ENCODE measurements around the gene ALDH1B1.

ALDH1B1 gene

DNA sequence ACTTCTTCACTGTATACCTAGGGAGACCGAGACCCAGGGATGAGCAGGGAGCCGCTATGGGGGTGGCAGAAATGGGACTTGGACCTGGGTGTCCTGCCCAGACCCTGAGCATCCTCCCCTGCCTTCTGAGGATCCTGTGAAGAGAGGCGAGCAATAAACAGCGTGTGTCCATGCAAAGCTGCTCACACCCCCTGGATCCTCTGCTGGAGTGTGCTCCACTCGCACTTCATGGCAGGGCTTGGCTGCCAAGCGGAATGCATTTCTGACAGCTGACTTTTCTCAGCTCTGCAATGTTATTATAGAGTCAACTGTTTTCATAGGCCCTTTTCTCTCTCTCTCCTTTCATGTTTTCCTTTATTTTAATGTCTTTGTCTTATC, 31.0 kb upstream of the ALDH1B1 start:
- TF ChIP-seq, protein P1, sequence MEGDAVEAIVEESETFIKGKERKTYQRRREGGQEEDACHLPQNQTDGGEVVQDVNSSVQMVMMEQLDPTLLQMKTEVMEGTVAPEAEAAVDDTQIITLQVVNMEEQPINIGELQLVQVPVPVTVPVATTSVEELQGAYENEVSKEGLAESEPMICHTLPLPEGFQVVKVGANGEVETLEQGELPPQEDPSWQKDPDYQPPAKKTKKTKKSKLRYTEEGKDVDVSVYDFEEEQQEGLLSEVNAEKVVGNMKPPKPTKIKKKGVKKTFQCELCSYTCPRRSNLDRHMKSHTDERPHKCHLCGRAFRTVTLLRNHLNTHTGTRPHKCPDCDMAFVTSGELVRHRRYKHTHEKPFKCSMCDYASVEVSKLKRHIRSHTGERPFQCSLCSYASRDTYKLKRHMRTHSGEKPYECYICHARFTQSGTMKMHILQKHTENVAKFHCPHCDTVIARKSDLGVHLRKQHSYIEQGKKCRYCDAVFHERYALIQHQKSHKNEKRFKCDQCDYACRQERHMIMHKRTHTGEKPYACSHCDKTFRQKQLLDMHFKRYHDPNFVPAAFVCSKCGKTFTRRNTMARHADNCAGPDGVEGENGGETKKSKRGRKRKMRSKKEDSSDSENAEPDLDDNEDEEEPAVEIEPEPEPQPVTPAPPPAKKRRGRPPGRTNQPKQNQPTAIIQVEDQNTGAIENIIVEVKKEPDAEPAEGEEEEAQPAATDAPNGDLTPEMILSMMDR (IDR thresholded peaks at IDR 0.05; ENCODE audit: low read depth, low read length, missing control alignments) = no peak
- DNase-seq (ENCODE audit: extremely low read depth, low read depth) = no peak
- H3K4me3 ChIP-seq (replicated peaks; ENCODE audit: low read depth, low read length) = no peak overlapping the region

DNA sequence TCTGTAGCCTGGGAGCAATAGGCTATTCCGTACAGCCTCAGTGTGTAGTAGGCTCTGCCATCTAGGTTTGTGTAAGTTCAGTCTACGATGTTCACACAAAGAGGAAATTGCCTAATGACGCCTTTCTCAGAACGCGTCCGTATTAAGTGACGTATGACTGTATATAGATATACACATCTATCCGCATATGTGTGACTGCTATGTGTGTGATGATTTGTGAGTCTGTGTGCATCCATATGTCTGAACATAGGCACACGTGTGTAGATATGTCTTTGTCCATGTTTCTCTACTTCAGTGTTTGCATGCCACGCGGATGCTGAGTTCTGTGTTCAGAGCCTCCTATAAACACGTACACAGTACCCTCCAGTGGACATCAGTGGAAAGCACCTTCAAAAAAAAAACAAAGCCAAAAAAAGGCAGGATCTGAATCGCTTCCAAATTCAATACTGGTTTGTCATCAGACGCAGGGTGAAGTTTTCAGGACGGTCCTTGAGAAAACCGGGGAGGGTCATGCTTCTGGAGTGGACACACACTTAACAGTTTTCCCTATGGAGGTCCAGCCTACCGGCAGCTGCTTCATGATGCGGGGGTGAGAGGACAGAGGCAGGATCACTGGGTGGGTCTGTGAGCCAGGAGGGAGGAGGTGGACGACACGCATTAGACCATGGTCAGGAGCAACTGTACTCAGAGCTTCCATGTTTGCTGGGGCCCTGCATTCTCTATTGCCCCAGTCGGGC, 29.5 kb upstream of the ALDH1B1 start:
- TF ChIP-seq, protein P1 (IDR thresholded peaks at IDR 0.05; ENCODE audit: low read depth, low read length, missing control alignments) = peak; percentile 61
- peak; percentile 60 for DNase-seq (ENCODE audit: extremely low read depth, low read depth)
- H3K4me3 ChIP-seq (replicated peaks; ENCODE audit: low read depth, low read length) = no peak overlapping the region

DNA sequence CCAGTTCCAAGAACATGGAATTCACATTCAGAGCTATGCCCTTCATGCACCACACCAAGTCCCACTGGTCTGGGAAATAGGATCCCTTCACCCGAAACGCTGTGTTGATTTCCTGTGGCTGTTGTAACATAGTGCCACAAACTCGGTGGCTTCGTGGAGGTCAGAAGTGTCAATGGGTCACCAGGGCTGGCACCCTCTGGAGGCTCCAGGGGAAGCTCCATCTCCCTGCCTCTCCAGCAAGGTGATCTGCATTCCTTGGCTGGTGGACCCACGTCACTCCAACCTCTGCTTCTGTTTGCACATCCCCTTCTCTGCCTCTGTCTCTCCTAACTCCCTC, 28.9 kb upstream of the ALDH1B1 start:
- no peak for DNase-seq (ENCODE audit: extremely low read depth, low read depth)
- no peak overlapping the region for H3K4me3 ChIP-seq (replicated peaks; ENCODE audit: low read depth, low read length)
- TF ChIP-seq, protein P1 (IDR thresholded peaks at IDR 0.05; ENCODE audit: low read depth, low read length, missing control alignments) = no peak

DNA sequence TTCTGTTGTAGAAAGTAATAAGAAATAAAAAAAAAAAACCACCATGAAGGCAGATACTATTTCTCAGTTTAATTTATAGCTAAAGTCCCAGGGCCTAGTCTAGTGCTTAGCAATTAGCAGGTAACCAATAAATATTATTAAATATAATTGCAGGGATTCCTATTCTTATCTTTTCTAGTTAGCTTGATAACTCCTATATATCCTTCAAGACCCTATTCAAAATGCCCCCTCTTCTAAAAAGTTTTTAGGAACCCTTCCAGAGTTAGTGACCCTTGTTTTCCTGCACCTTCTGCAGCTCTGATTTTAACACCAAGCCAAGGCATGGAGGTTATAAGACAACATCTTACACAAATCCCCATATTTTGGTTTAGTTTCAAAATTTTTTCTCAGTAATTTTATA, 24.6 kb upstream of the ALDH1B1 start:
- no peak for DNase-seq (ENCODE audit: extremely low read depth, low read depth)
- TF ChIP-seq, protein P1 (IDR thresholded peaks at IDR 0.05; ENCODE audit: low read depth, low read length, missing control alignments) = no peak
- no peak overlapping the region for H3K4me3 ChIP-seq (replicated peaks; ENCODE audit: low read depth, low read length)

DNA sequence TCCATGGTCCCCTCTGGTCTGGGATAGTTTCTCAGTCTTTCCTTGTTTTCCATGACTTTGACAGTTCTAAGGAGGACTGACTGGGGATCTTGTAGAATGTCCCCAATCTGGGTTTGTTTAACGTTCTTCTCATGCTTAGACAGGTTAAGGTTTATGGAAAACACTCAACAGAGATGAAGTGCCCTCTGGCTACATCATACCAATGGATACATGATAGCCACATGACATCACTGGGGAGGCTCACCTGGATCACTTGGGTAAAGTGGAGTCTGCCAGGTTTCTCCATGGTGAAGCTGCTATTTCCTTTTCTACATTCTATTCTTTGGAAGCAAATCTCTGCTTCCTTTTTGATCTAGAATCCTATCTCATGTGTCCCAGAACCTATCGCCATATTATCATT, 23.8 kb upstream of the ALDH1B1 start:
- no peak for DNase-seq (ENCODE audit: extremely low read depth, low read depth)
- TF ChIP-seq, protein P1 (IDR thresholded peaks at IDR 0.05; ENCODE audit: low read depth, low read length, missing control alignments) = no peak
- no peak overlapping the region for H3K4me3 ChIP-seq (replicated peaks; ENCODE audit: low read depth, low read length)

DNA sequence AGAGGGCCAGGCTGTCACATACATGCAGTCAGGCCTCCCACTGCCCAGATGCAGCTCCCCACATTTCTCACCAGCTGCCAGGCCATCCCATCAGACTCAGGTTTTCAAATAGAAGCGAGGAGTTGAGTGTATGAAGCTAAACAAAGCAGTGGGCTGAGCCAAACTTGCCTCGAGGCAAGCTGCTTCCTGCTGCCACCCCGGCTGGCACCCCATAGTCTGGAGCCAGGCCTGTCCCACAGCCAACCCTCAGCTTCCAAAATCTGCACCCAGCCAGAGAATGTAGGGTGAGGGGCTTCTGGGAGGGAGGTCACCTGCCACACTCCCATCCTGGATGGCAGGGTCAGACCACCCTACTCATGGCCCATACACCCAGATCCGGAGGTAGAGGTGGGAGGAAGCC, 22.3 kb upstream of the ALDH1B1 start:
- TF ChIP-seq, protein P1 (IDR thresholded peaks at IDR 0.05; ENCODE audit: low read depth, low read length, missing control alignments) = no peak
- H3K4me3 ChIP-seq (replicated peaks; ENCODE audit: low read depth, low read length) = no peak overlapping the region

DNA sequence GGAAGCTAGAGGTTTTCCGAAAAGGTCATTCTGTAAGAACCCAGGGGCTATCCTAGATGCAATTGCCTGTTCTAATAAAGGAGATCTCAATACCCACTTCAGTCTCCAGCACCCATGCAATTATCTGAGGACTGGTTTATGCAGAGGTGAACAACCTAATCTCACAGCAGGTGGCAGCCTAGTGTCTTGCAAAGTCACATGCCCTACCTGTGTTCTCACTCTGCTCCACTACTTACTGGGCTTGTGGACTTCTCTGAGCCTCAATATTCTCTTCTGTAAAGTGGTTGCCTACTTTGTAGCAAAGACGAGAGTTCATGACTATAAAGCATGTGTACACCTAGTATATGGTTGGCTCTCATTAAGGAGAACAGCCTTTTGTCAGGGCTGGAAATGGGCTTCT, 21.0 kb upstream of the ALDH1B1 start:
- DNase-seq (ENCODE audit: extremely low read depth, low read depth) = no peak
- no peak overlapping the region for H3K4me3 ChIP-seq (replicated peaks; ENCODE audit: low read depth, low read length)
- TF ChIP-seq, protein P1 (IDR thresholded peaks at IDR 0.05; ENCODE audit: low read depth, low read length, missing control alignments) = peak; percentile 16

More for the DNA sequence above, 22.3 kb upstream of the ALDH1B1 start:
- DNase-seq (ENCODE audit: extremely low read depth, low read depth) = no peak

Measured in HFF-Myc (cell line).